BE2C (cell line): ENCODE results near the gene TMED9. TPM values are rescaled to one million over a fixed set of nuclear protein-coding genes. Genes with fewer than 3 reads are reported as not detected.

Experiments used
- DNase-seq: peaks from one replicate; pipeline ENCODE4 v3.0.0-alpha.2; 2020
- H3K27me3 ChIP-seq: fragments of 250-450 bp; sonication (Bioruptor Pico); 2 replicates; pipeline ENCODE4 v1.5.1; 2020; ENCODE audit warnings: mild to moderate bottlenecking
- H3K36me3 ChIP-seq: fragments of 250-450 bp; sonication (Bioruptor Pico); 2 replicates; pipeline ENCODE4 v1.5.1; 2020; ENCODE audit warnings: mild to moderate bottlenecking
- H3K4me1 ChIP-seq: fragments of 250-450 bp; sonication (Bioruptor Pico); 2 replicates; pipeline ENCODE4 v1.5.1; 2020
- H3K4me3 ChIP-seq: 2 replicates; pipeline ENCODE4 v1.5.1; 2011; ENCODE audit warnings: low read depth, low read length
- H3K9me3 ChIP-seq: fragments of 250-450 bp; sonication (Bioruptor Pico); 2 replicates; pipeline ENCODE4 v1.5.1; 2020
- CTCF ChIP-seq: IDR thresholded peaks from 2 replicates; pipeline ENCODE4 v1.5.1; 2012; ENCODE audit warnings: mild to moderate bottlenecking, low read depth, low read length
- polyA plus RNA-seq: library from polyadenylated mRNA; unstranded; fragments of >200 nt; gene quantifications from one replicate; pipeline ENCODE4 v1.2.1, GENCODE V29; 2012; ENCODE audit warnings: low read depth, missing spikeins; ENCODE audit not compliant: insufficient read length, insufficient read depth

TMED9 gene
- polyA plus RNA-seq: 482 TPM

GRCh38 chr5:177592010-177592834 is at the start of gene TMED9:
Gene TMED9 (plus strand): TSS chr5:177592203. CDS start chr5:177592215, 12 bp downstream.
- peaks cover 8% of the 10 kb centered on the region for H3K27me3 ChIP-seq
- no peak for TF ChIP-seq CTCF
- H3K9me3 ChIP-seq: no peaks in the 10 kb centered on the region

DNA sequence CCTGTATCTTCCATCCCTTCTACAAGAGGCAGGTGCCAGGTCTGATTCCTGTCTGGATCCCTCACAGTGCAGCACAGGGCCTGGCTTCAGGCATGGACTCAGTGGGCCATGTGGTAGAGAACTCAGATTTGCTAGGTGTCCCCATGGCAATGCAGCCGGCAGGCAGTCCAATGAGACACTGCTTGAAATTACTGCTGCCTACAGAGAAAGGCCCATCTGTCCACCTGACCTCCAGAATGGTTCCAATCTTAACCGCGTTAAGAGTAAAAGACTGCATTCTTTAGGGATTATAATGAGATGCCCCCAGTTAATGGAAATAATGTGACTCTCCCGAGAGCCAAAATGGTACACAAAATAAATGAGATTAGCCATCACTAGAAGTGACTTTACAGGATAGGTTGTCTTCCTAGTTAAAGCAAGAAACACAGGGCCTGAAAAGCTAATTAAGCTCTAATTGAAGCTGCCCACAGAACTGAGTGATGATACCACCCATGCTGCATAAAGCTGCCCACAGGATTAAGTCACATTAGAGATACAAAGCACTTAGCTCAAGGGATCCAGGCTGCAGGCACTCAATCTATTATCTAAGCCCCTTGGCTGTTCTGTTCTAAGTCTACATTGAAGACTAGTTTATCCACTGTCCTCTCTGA is 49.1 kb upstream of the TMED9 start:
- H3K9me3 ChIP-seq: no peaks in the 10 kb centered on the region
- H3K36me3 ChIP-seq: peaks cover 28% of the 10 kb centered on the region
- no peak for DNase-seq
- no peaks in the 10 kb centered on the region for H3K27me3 ChIP-seq
- H3K4me1 ChIP-seq: peaks cover 29% of the 10 kb centered on the region
- H3K4me3 ChIP-seq: no peak overlapping the region
- no peak for TF ChIP-seq CTCF

More at GRCh38 chr5:177592010-177592834, at the start of gene TMED9:
- Histone ChIP-seq H3K4me1 (no peaks in the 10 kb centered on the region), H3K4me3 (peak within 1 kb of the TSS; percentile 92), H3K36me3 (peaks cover 21% of the 10 kb centered on the region)
- peak; percentile 88 for DNase-seq

DNA sequence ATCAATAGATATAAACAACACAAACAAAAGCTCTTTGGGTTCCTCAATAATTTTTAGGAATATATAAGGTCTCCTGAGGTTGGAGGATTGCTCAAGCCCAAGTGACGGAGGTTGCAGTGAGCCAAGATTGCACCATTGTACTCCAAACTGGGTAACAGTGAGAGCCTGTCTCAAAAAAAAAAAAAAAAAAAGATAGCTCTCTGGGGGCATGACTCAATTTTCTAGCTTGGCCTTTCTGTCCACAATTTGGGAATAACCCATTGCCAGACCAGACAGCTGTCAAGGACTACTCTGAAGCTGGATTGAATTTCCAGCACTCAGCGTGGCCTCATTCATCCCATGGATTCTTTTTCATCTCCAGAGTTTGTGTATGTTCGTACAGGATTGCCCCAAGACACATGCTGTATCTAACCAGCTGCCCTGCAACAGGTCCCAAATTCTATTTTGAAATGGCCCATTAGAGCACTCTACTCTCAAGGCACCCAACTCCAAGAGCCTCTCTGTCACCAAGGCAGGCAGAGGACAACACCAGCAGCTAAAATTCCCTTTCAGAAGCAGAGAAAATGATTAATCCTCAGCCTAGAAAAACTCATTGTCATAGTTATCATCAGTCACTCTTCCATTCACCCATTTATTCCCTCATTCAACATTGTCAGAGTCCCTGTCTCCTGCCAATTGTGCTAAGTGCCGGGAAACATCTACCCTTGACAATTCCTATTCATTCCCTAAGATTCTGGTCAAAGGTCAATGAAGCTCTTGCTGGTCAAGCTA is 46.3 kb upstream of the TMED9 start:
- Histone ChIP-seq H3K9me3 (no peaks in the 10 kb centered on the region), H3K36me3 (peaks cover 19% of the 10 kb centered on the region), H3K4me3 (no peak overlapping the region), H3K4me1 (peaks cover 29% of the 10 kb centered on the region), H3K27me3 (no peaks in the 10 kb centered on the region)
- DNase-seq: no peak
- TF ChIP-seq CTCF: no peak

DNA sequence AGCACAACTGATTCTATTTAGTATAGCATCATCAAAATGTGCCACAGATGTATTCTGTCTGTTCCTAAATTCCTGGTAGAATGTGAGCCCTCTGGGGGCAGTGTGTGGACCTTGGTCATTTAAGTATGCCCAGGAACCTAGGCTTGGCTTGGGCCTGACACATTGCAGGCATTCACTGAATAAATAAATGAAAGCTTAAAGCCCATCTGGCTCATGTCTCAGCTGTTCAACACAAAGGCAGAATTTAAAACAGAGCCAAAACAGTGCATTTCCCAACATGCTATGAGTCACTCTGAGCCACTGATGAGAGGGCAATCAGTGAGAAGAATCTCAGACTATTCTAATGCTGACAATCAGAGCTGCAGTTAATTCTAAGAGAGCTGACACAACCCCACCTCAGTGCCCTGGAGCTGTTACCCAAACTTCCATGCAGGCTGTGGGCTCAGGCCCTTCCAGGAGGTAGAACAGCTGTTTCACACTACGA is 45.7 kb upstream of the TMED9 start:
- DNase-seq: no peak

DNA sequence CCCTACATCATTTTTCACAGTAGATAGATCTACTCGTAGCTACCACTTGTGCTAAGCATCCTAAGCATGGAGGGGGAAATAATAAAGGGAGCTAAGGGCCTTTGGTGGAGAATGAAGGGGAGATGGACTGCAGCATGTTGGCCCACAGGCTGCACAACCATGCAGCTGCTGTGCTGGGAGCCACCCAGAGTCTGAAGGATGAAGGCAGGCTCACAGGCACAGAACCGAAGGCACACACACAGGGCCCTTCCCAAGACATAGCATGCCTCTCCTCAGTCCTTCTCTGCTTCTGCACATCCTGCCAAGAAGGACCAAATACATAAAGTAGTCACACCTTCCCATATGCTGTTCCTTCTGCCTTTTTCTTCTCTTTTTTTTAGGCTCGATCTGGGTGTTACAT is 44.3 kb upstream of the TMED9 start:
- TF ChIP-seq CTCF: no peak
- Histone ChIP-seq H3K9me3 (no peaks in the 10 kb centered on the region), H3K27me3 (no peaks in the 10 kb centered on the region), H3K36me3 (peaks cover 14% of the 10 kb centered on the region), H3K4me3 (no peak overlapping the region), H3K4me1 (peaks cover 26% of the 10 kb centered on the region)
- no peak for DNase-seq

More for the DNA sequence above, 45.7 kb upstream of the TMED9 start:
- TF ChIP-seq CTCF: 0 out of 2 replicates have a peak, but pooled peaks have one; percentile 6
- H3K27me3 ChIP-seq: no peaks in the 10 kb centered on the region
- no peaks in the 10 kb centered on the region for H3K9me3 ChIP-seq
- H3K4me1 ChIP-seq: peaks cover 29% of the 10 kb centered on the region
- H3K36me3 ChIP-seq: peaks cover 20% of the 10 kb centered on the region
- no peak overlapping the region for H3K4me3 ChIP-seq
